ENCODE results near the gene CCDC149. TPM values are rescaled to one million over a fixed set of nuclear protein-coding genes. Genes with fewer than 3 reads are reported as not detected.

The CCDC149 gene
- total RNA-seq, 1 donor = 12.3 TPM

GRCh38 chr4:24894243-24894642 lies 18.6 kb downstream of the CCDC149 start:
- no peak for TF ChIP-seq CTCF (IDR thresholded peaks at IDR 0.05; ENCODE audit: extremely low read depth, low read depth, low read length)
- no peak overlapping the region for H3K4me3 ChIP-seq (ENCODE audit: insufficient read depth, low read length)
- H3K27ac ChIP-seq (ENCODE audit: low read depth, low read length) = no peak overlapping the region
- H3K36me3 ChIP-seq (ENCODE audit: insufficient read depth, low read length) = no peaks in the 10 kb centered on the region
- DNase-seq (ENCODE audit: insufficient read length, low spot score, missing footprints) = no peak
- no peak overlapping the region for H3K4me2 ChIP-seq (ENCODE audit: insufficient read depth, low read length)
- no peak overlapping the region for H2AFZ ChIP-seq (ENCODE audit: low read length)
- H3K27me3 ChIP-seq (ENCODE audit: insufficient read depth, low read length) = no peaks in the 10 kb centered on the region
- H3K79me2 ChIP-seq (ENCODE audit: insufficient read depth, low read length) = no peaks in the 10 kb centered on the region
- no peaks in the 10 kb centered on the region for H3K9me3 ChIP-seq (ENCODE audit: low read depth, low read length)
- H4K20me1 ChIP-seq (ENCODE audit: insufficient read depth, low read length) = peaks cover 21% of the 10 kb centered on the region
- H3K4me1 ChIP-seq (ENCODE audit: insufficient read depth, low read length) = peaks cover 6% of the 10 kb centered on the region

GRCh38 chr4:24892778-24893177 lies 20.1 kb downstream of the CCDC149 start:
- Histone ChIP-seq H3K27ac (ENCODE audit: low read depth, low read length) (no peak overlapping the region), H3K79me2 (ENCODE audit: insufficient read depth, low read length) (no peaks in the 10 kb centered on the region), H3K27me3 (ENCODE audit: insufficient read depth, low read length) (no peaks in the 10 kb centered on the region), H3K4me3 (ENCODE audit: insufficient read depth, low read length) (no peak overlapping the region), H3K36me3 (ENCODE audit: insufficient read depth, low read length) (no peaks in the 10 kb centered on the region), H3K4me2 (ENCODE audit: insufficient read depth, low read length) (no peak overlapping the region), H3K4me1 (ENCODE audit: insufficient read depth, low read length) (peaks cover 6% of the 10 kb centered on the region), H4K20me1 (ENCODE audit: insufficient read depth, low read length) (peaks cover 10% of the 10 kb centered on the region), H2AFZ (ENCODE audit: low read length) (no peak overlapping the region), H3K9me3 (ENCODE audit: low read depth, low read length) (no peaks in the 10 kb centered on the region)
- DNase-seq (ENCODE audit: insufficient read length, low spot score, missing footprints) = no peak
- no peak for TF ChIP-seq CTCF (IDR thresholded peaks at IDR 0.05; ENCODE audit: extremely low read depth, low read depth, low read length)

- Histone ChIP-seq H3K4me1 (ENCODE audit: insufficient read depth, low read length) (peaks cover 6% of the 10 kb centered on the region), H3K36me3 (ENCODE audit: insufficient read depth, low read length) (no peaks in the 10 kb centered on the region), H3K4me3 (ENCODE audit: insufficient read depth, low read length) (no peak overlapping the region), H3K9me3 (ENCODE audit: low read depth, low read length) (no peaks in the 10 kb centered on the region), H2AFZ (ENCODE audit: low read length) (no peak overlapping the region), H3K27me3 (ENCODE audit: insufficient read depth, low read length) (no peaks in the 10 kb centered on the region), H3K4me2 (ENCODE audit: insufficient read depth, low read length) (no peak overlapping the region), H4K20me1 (ENCODE audit: insufficient read depth, low read length) (peaks cover 6% of the 10 kb centered on the region), H3K79me2 (ENCODE audit: insufficient read depth, low read length) (no peaks in the 10 kb centered on the region), H3K27ac (ENCODE audit: low read depth, low read length) (no peak overlapping the region)
- DNase-seq (ENCODE audit: insufficient read length, low spot score, missing footprints) = no peak
- TF ChIP-seq CTCF (IDR thresholded peaks at IDR 0.05; ENCODE audit: extremely low read depth, low read depth, low read length) = no peak
These were observed 20.6 kb downstream of the CCDC149 start for GRCh38 chr4:24892278-24892677.

GRCh38 chr4:24890561-24891126 lies 22.2 kb downstream of the CCDC149 start:
- no peak for TF ChIP-seq CTCF (IDR thresholded peaks at IDR 0.05; ENCODE audit: extremely low read depth, low read depth, low read length)
- no peaks in the 10 kb centered on the region for H4K20me1 ChIP-seq (ENCODE audit: insufficient read depth, low read length)
- DNase-seq (ENCODE audit: insufficient read length, low spot score, missing footprints) = no peak
- peaks cover 6% of the 10 kb centered on the region for H3K4me1 ChIP-seq (ENCODE audit: insufficient read depth, low read length)
- no peaks in the 10 kb centered on the region for H3K9me3 ChIP-seq (ENCODE audit: low read depth, low read length)
- no peaks in the 10 kb centered on the region for H3K79me2 ChIP-seq (ENCODE audit: insufficient read depth, low read length)
- H3K27me3 ChIP-seq (ENCODE audit: insufficient read depth, low read length) = no peaks in the 10 kb centered on the region
- H3K4me2 ChIP-seq (ENCODE audit: insufficient read depth, low read length) = no peak overlapping the region
- H2AFZ ChIP-seq (ENCODE audit: low read length) = no peak overlapping the region
- no peak overlapping the region for H3K4me3 ChIP-seq (ENCODE audit: insufficient read depth, low read length)
- no peaks in the 10 kb centered on the region for H3K36me3 ChIP-seq (ENCODE audit: insufficient read depth, low read length)
- no peak overlapping the region for H3K27ac ChIP-seq (ENCODE audit: low read depth, low read length)

All from osteoblast (primary cell).